Measurements from ENCODE around the gene C1QTNF8. TPM values are rescaled to one million over a fixed set of nuclear protein-coding genes. Genes with fewer than 3 reads are reported as not detected.

The C1QTNF8 gene
- total RNA-seq, 1 experiment from 2014 or later: not detected

DNA sequence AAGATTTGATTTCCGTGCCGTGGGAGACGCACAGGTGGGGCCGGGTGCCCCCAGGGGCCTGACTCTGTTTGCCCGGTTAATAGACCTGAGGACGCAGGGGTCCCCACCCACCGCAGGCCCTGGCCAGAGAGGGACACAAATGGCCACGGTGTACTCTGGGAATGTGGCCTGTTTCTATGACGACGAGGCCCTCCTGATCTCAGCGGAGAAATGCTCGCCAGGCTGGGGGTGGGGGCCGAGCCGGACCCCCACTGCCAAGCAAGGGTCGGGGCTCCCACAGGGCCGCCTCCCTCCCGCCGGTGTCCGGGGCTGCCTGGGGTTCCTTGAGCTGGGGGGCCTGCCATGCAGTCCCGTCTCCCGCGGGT is 24.5 kb upstream of the C1QTNF8 start:
- WGBS (ENCODE audit: extremely low coverage, insufficient read length, low lambda C conversion rate): no CpG with 5 or more reads among the region's 22 CpGs
- Histone ChIP-seq H3K27ac (ENCODE audit: insufficient read length, low read depth, low read length) (no peak overlapping the region), H3K79me2 (ENCODE audit: insufficient read depth, low read length) (no peaks in the 10 kb centered on the region)

More for the DNA sequence above, 24.5 kb upstream of the C1QTNF8 start:
- Histone ChIP-seq H2AK5ac (ENCODE audit: insufficient read length, low read length) (no peak overlapping the region), H3K23ac (ENCODE audit: insufficient read length, low read depth, low read length) (no peak overlapping the region), H2BK5ac (ENCODE audit: insufficient read length, low read length) (no peak overlapping the region), H2BK12ac (ENCODE audit: insufficient read length, low read depth, low read length) (no peak overlapping the region), H4K91ac (ENCODE audit: insufficient read length, low read depth, low read length) (no peak overlapping the region), H3K18ac (ENCODE audit: insufficient read length, low read depth, low read length) (no peak overlapping the region), H3K27me3 (ENCODE audit: insufficient read depth, low read length) (no peaks in the 10 kb centered on the region), H3K14ac (ENCODE audit: insufficient read depth, low read length) (no peak overlapping the region), H3K9ac (ENCODE audit: extremely low read depth, insufficient read length, low read length) (no peak overlapping the region), H3K56ac (ENCODE audit: insufficient read length, low read depth, low read length) (no peak overlapping the region), H4K20me1 (ENCODE audit: control insufficient read depth, insufficient read depth, insufficient read length) (no peaks in the 10 kb centered on the region), H3T11ph (ENCODE audit: low read length) (no peak overlapping the region), H4K5ac (ENCODE audit: insufficient read length, low read depth, low read length) (no peak overlapping the region), H3K4me1 (ENCODE audit: insufficient read depth, low read length) (no peaks in the 10 kb centered on the region), H2BK15ac (ENCODE audit: low read depth, low read length) (no peak overlapping the region), H2AFZ (ENCODE audit: low read length) (no peak overlapping the region), H3K9me3 (ENCODE audit: control insufficient read depth, low read depth, low read length) (no peaks in the 10 kb centered on the region), H4K8ac (replicated peaks; ENCODE audit: insufficient read length, low read depth, low read length) (no peak overlapping the region), H3K4me2 (ENCODE audit: insufficient read depth, insufficient read length, low read length) (no peak overlapping the region), H3K23me2 (ENCODE audit: insufficient read length, low read depth, low read length, poor library complexity, severe bottlenecking) (peaks cover 2% of the 10 kb centered on the region), H3K79me1 (ENCODE audit: insufficient read depth, low read depth, low read length, poor library complexity, severe bottlenecking) (no peaks in the 10 kb centered on the region), H2BK20ac (ENCODE audit: low read depth, low read length, poor library complexity, severe bottlenecking) (no peak overlapping the region), H3K4ac (ENCODE audit: low read depth, low read length) (no peak overlapping the region), H2BK120ac (ENCODE audit: low read depth, low read length, poor library complexity, severe bottlenecking) (no peak overlapping the region)
- TF ChIP-seq, protein P1, sequence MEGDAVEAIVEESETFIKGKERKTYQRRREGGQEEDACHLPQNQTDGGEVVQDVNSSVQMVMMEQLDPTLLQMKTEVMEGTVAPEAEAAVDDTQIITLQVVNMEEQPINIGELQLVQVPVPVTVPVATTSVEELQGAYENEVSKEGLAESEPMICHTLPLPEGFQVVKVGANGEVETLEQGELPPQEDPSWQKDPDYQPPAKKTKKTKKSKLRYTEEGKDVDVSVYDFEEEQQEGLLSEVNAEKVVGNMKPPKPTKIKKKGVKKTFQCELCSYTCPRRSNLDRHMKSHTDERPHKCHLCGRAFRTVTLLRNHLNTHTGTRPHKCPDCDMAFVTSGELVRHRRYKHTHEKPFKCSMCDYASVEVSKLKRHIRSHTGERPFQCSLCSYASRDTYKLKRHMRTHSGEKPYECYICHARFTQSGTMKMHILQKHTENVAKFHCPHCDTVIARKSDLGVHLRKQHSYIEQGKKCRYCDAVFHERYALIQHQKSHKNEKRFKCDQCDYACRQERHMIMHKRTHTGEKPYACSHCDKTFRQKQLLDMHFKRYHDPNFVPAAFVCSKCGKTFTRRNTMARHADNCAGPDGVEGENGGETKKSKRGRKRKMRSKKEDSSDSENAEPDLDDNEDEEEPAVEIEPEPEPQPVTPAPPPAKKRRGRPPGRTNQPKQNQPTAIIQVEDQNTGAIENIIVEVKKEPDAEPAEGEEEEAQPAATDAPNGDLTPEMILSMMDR (conservative IDR thresholded peaks at IDR 0.05): no peak
- no peaks in the 10 kb centered on the region for H3K36me3 Mint-ChIP-seq (ENCODE audit: insufficient read depth in 1 of 3, low read depth in 3 of 3)
- no peaks in the 10 kb centered on the region for H3K9me3 Mint-ChIP-seq
- H3K4me1 Mint-ChIP-seq: no peaks in the 10 kb centered on the region
- no peak overlapping the region for H3K27ac Mint-ChIP-seq
- no peak overlapping the region for H3K4me3 Mint-ChIP-seq
- DNase-seq: no peak
- peaks cover 4% of the 10 kb centered on the region; the same call in 1 of the 2 replicates for H3K27me3 Mint-ChIP-seq (ENCODE audit: low read depth)
